ENCODE measurements around the gene RASA3. TPM values are rescaled to one million over a fixed set of nuclear protein-coding genes. Genes with fewer than 3 reads are reported as not detected.

Gene RASA3
- total RNA-seq, 1 experiment from 2014 or later: 9.1 TPM

DNA sequence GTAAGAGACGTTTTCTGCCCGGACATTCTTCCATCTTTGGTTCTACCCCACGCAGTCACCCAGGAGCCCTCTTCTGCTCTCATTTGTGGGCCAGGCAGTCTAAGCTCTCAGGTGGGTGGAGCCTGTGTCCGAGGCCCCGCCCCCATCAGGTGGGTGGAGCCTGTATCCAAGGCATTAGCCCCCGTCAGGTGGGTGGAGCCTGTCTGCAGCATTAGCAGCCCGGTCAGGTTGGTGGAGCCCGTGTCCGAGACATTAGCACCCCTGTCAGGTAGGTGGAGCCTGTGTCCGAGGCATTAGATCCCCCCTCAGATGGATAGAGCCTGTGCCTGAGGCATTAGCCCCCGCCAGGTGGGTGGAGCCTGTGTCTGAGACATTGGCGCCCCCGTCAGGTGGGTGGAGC lies 113.1 kb downstream of the RASA3 start:
- Histone ChIP-seq H3K9me3 (ENCODE audit: low read length) (no peaks in the 10 kb centered on the region), H3K27ac (ENCODE audit: low read length) (no peak overlapping the region), H3K4me1 (ENCODE audit: insufficient read depth, low read length) (peaks cover 6% of the 10 kb centered on the region; the same call in 1 of the 2 replicates), H3K27me3 (ENCODE audit: low read length) (no peaks in the 10 kb centered on the region), H3K4me2 (ENCODE audit: low read length) (no peak overlapping the region), H3K4me3 (ENCODE audit: low read length) (no peak overlapping the region), H3K9me2 (replicated peaks; ENCODE audit: low read length) (no peaks in the 10 kb centered on the region), H3K36me3 (ENCODE audit: low read depth, low read length) (no peaks in the 10 kb centered on the region), H2AFZ (ENCODE audit: low read length) (no peak overlapping the region), H3K79me2 (ENCODE audit: low read length) (no peaks in the 10 kb centered on the region), H4K20me1 (ENCODE audit: low read length) (no peaks in the 10 kb centered on the region), H3F3A (ENCODE audit: low read length, unreplicated experiment) (no peaks in the 10 kb centered on the region), H3K9ac (ENCODE audit: low read length) (no peak overlapping the region)
- POLR2A ChIA-PET (ENCODE audit: unreplicated experiment): no interaction called here
- DNase-seq (no peak), ATAC-seq (no peak)
- CTCF ChIA-PET: no interaction called here
- TF ChIP-seq EZH2phosphoT487 (IDR thresholded peaks at IDR 0.05; ENCODE audit: borderline replicate concordance, low read length): no peak
- no peak for TF ChIP-seq CTCF (conservative IDR thresholded peaks at IDR 0.05; ENCODE audit: low read depth, low read length)
- TF ChIP-seq EZH2 (IDR thresholded peaks at IDR 0.05; ENCODE audit: low read length, unreplicated experiment): no peak
- intact Hi-C loops (cut with micrococcal nuclease): no loop called here
- BruUV-seq (replicated peaks): no TSS peak

DNA sequence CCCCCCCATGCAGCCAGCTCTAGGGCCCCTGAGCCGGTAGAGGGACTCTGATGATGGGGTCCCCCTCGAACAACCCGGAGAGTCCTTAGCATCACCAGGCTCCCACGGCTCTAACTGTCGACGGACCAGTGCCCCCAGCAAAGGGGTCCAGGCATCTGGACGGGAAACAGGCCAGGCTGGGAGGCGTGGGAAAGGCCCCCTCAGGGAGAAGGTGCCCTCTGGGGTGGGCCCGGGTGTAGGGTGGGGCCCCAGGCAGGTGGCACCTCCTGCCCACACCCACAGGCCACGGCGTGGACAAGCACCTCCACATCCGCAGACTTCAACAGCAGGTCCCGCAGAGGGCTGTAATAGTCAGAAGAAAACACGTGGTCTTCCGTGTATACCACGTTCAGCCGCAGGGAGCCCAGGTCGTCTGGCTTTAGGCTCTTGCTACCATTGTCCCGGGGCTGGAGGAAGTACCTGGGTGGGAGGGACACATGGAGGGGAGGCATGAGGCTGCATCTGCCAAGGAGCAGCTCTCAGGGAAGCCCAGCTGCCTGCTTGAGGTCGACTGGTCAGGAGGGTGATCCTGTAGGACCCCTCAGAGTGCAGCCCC lies 113.9 kb downstream of the RASA3 start:
- Histone ChIP-seq H3K36me3 (ENCODE audit: low read depth, low read length) (no peaks in the 10 kb centered on the region), H3K4me3 (ENCODE audit: low read length) (no peak overlapping the region), H3K79me2 (ENCODE audit: low read length) (no peaks in the 10 kb centered on the region), H3K4me1 (ENCODE audit: insufficient read depth, low read length) (peaks cover 6% of the 10 kb centered on the region; the same call in 1 of the 2 replicates), H3K27me3 (ENCODE audit: low read length) (no peaks in the 10 kb centered on the region), H3K9me3 (ENCODE audit: low read length) (no peaks in the 10 kb centered on the region), H3K9ac (ENCODE audit: low read length) (no peak overlapping the region), H4K20me1 (ENCODE audit: low read length) (no peaks in the 10 kb centered on the region), H3K27ac (ENCODE audit: low read length) (no peak overlapping the region), H3K9me2 (replicated peaks; ENCODE audit: low read length) (no peaks in the 10 kb centered on the region), H2AFZ (ENCODE audit: low read length) (no peak overlapping the region), H3F3A (ENCODE audit: low read length, unreplicated experiment) (no peaks in the 10 kb centered on the region), H3K4me2 (ENCODE audit: low read length) (no peak overlapping the region)
- BruUV-seq (replicated peaks): no TSS peak
- TF ChIP-seq EZH2 (IDR thresholded peaks at IDR 0.05; ENCODE audit: low read length, unreplicated experiment) (no peak), CTCF (conservative IDR thresholded peaks at IDR 0.05; ENCODE audit: low read depth, low read length) (no peak)
- POLR2A ChIA-PET (ENCODE audit: unreplicated experiment): no interaction called here
- ATAC-seq (no peak), DNase-seq (no peak)
- CTCF ChIA-PET: no interaction called here
- intact Hi-C loops (cut with micrococcal nuclease): no loop called here

DNA sequence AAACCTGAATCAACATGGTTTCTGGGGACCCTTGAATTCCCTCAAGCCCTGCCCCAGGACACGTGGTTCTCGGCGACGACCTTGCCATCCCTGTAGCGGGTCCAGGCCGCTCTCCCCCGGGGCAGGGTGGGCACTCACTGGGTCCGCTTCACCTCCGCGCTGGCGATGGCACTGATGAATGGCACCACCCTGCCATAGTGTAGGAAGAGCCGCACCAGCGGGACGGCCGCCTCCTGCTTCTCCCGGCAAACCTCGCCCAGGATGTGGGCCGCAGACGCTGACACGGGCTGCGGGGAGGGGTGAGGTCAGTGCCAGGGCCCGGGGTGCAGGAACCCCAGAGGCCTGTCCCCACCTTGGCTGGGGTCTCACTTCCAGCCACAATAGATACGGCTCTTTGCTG lies 114.5 kb downstream of the RASA3 start:
- Histone ChIP-seq H3K27ac (ENCODE audit: low read length) (no peak overlapping the region), H3K9ac (ENCODE audit: low read length) (no peak overlapping the region), H3F3A (ENCODE audit: low read length, unreplicated experiment) (no peaks in the 10 kb centered on the region), H3K4me2 (ENCODE audit: low read length) (no peak overlapping the region), H3K79me2 (ENCODE audit: low read length) (no peaks in the 10 kb centered on the region), H3K4me3 (ENCODE audit: low read length) (no peak overlapping the region), H3K27me3 (ENCODE audit: low read length) (no peaks in the 10 kb centered on the region), H3K9me2 (replicated peaks; ENCODE audit: low read length) (no peaks in the 10 kb centered on the region), H4K20me1 (ENCODE audit: low read length) (no peaks in the 10 kb centered on the region), H2AFZ (ENCODE audit: low read length) (no peak overlapping the region), H3K4me1 (ENCODE audit: insufficient read depth, low read length) (peaks cover 6% of the 10 kb centered on the region; the same call in 1 of the 2 replicates), H3K9me3 (ENCODE audit: low read length) (no peaks in the 10 kb centered on the region), H3K36me3 (ENCODE audit: low read depth, low read length) (no peaks in the 10 kb centered on the region)
- ATAC-seq (no peak), DNase-seq (no peak)
- BruUV-seq (replicated peaks): no TSS peak
- no peak for TF ChIP-seq EZH2 (IDR thresholded peaks at IDR 0.05; ENCODE audit: low read length, unreplicated experiment)
- TF ChIP-seq CTCF (conservative IDR thresholded peaks at IDR 0.05; ENCODE audit: low read depth, low read length): no peak
- TF ChIP-seq EZH2phosphoT487 (IDR thresholded peaks at IDR 0.05; ENCODE audit: borderline replicate concordance, low read length): no peak
- CTCF ChIA-PET: no interaction called here
- intact Hi-C loops (cut with micrococcal nuclease): no loop called here
- POLR2A ChIA-PET (ENCODE audit: unreplicated experiment): no interaction called here
